ENCODE measurements around the gene KCNK13.
"Not testable (repeated sequence)": the region's sequence is repeated elsewhere in the genome, so short reads cannot be mapped to it uniquely, and the experiment has no call there.

KCNK13 gene

GRCh38 chr14:90061685-90062126 is at the start of gene KCNK13:
KCNK13 (plus strand) TSS chr14:90061994; CDS start chr14:90062206, 212 bp downstream.
- no peak for DNase-seq

- no peak for DNase-seq
Observed at GRCh38 chr14:90017371-90017770, 44.4 kb upstream of the KCNK13 start.

GRCh38 chr14:90019824-90020523 is 41.8 kb upstream of the KCNK13 start:
- no peak for DNase-seq

GRCh38 chr14:90023176-90023896 is 38.5 kb upstream of the KCNK13 start:
- DNase-seq = no peak

- DNase-seq = no peak
Observed at GRCh38 chr14:90024910-90025309, 36.9 kb upstream of the KCNK13 start.

- DNase-seq = not testable (repeated sequence)
Observed at GRCh38 chr14:90026608-90027007, 35.2 kb upstream of the KCNK13 start.

- no peak for DNase-seq
Observed at GRCh38 chr14:90027842-90028241, 34.0 kb upstream of the KCNK13 start.

GRCh38 chr14:90034156-90034555 is 27.6 kb upstream of the KCNK13 start:
- no peak for DNase-seq

GRCh38 chr14:90034835-90035525 is 26.8 kb upstream of the KCNK13 start:
- DNase-seq = no peak

- no peak for DNase-seq
Observed at GRCh38 chr14:90039253-90040010, 22.4 kb upstream of the KCNK13 start.

GRCh38 chr14:90040411-90040810 is 21.4 kb upstream of the KCNK13 start:
- no peak for DNase-seq

- no peak for DNase-seq
Observed at GRCh38 chr14:90042496-90043252, 19.1 kb upstream of the KCNK13 start.

- DNase-seq = no peak
Observed at GRCh38 chr14:90045616-90046015, 16.2 kb upstream of the KCNK13 start.

GRCh38 chr14:90049390-90049789 is 12.4 kb upstream of the KCNK13 start:
- no peak for DNase-seq

- no peak for DNase-seq
Observed at GRCh38 chr14:90050271-90050670, 11.5 kb upstream of the KCNK13 start.

- DNase-seq = no peak
Observed at GRCh38 chr14:90053044-90053443, 8.8 kb upstream of the KCNK13 start.

- DNase-seq = no peak
Observed at GRCh38 chr14:90054803-90055202, 7.0 kb upstream of the KCNK13 start.

- no peak for DNase-seq
Observed at GRCh38 chr14:90056826-90057225, 5.0 kb upstream of the KCNK13 start.

GRCh38 chr14:90058876-90059458 is 2.8 kb upstream of the KCNK13 start:
- DNase-seq = no peak

- no peak for DNase-seq
Observed at GRCh38 chr14:90060312-90060964, 1.4 kb upstream of the KCNK13 start.

- DNase-seq = no peak
Observed at GRCh38 chr14:90060965-90061684, 669 bp upstream of the KCNK13 start.

All from NCI-H446 treated with DMSO at 0.1 percent for 48 hours (cell line).